ENCODE data around the gene KLK6. TPM values are rescaled to one million over a fixed set of nuclear protein-coding genes. Genes with fewer than 3 reads are reported as not detected.

The KLK6 gene
- polyA plus RNA-seq, 1 of the 3 experiments (the other 2 are of a cell fraction), result not detected

DNA sequence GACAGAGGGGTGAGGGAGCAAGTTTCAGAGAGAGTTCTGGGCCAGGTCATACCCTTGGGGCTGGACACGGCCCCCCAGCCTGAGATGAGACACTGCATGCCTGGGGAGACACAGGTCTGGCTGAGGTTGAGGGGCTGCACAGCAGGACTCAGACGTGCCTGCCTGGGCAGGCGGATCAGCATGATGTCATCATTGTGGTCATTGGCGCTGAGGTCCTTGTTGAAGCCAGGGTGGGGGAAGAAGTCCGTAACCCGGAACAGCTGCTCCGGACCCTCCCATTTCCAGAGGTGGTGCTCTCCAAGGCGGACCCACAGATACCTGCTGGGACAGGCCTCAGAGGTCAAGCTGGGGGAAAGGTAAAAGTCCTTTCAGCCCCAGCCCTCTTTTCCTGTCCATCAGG, 37.0 kb upstream of the KLK6 start:
- Histone ChIP-seq H3F3A (replicated peaks; ENCODE audit: insufficient read depth) (no peaks in the 10 kb centered on the region), H3K79me2 (ENCODE audit: insufficient read depth) (no peaks in the 10 kb centered on the region), H4K20me1 (ENCODE audit: insufficient read depth) (no peaks in the 10 kb centered on the region), H3K4me1 (ENCODE audit: control insufficient read depth in 1 of 2, insufficient read depth in 2 of 2, low read depth in 1 of 2, low read length in 1 of 2) (no peaks in the 10 kb centered on the region), H3K9me2 (no peaks in the 10 kb centered on the region), H3K9me3 (no peaks in the 10 kb centered on the region), H3K27me3 (ENCODE audit: insufficient read depth) (peaks cover 42% of the 10 kb centered on the region; the same call in 1 of the 2 replicates), H3K4me2 (no peak overlapping the region), H3K4me3 (ENCODE audit: low read depth in 2 of 2, low read length in 1 of 2) (no peak overlapping the region), H2AFZ (ENCODE audit: low read depth) (no peak overlapping the region), H3K9ac (no peak overlapping the region), H3K27ac (ENCODE audit: low read depth in 2 of 2, low read length in 1 of 2) (no peak overlapping the region), H3K36me3 (replicated peaks in 1 of 2; ENCODE audit: control insufficient read depth in 1 of 2, insufficient read depth in 2 of 2, low read length in 1 of 2) (no peaks in the 10 kb centered on the region)
- TF ChIP-seq TEAD4 (IDR thresholded peaks at IDR 0.05; ENCODE audit: borderline replicate concordance, insufficient read depth) (no peak), MXI1 (IDR thresholded peaks at IDR 0.05; ENCODE audit: low read depth, low read length) (no peak), NRF1 (IDR thresholded peaks at IDR 0.05; ENCODE audit: low read depth, low read length) (no peak), POLR2AphosphoS5 (IDR thresholded peaks at IDR 0.05; ENCODE audit: low read depth, low read length) (no peak), JUND (IDR thresholded peaks at IDR 0.05) (no peak)
- TF ChIP-seq, protein P1, sequence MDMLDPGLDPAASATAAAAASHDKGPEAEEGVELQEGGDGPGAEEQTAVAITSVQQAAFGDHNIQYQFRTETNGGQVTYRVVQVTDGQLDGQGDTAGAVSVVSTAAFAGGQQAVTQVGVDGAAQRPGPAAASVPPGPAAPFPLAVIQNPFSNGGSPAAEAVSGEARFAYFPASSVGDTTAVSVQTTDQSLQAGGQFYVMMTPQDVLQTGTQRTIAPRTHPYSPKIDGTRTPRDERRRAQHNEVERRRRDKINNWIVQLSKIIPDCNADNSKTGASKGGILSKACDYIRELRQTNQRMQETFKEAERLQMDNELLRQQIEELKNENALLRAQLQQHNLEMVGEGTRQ (IDR thresholded peaks at IDR 0.05; ENCODE audit: borderline replicate concordance, low read depth, low read length), result no peak
- peak; percentile 9 for DNase-seq
- ChIA-PET POLR2A (no interaction called here), CTCF (no interaction called here)
- WGBS (ENCODE audit: low lambda C conversion rate), result 3% methylated on average over 7 of the region's 8 CpGs

DNA sequence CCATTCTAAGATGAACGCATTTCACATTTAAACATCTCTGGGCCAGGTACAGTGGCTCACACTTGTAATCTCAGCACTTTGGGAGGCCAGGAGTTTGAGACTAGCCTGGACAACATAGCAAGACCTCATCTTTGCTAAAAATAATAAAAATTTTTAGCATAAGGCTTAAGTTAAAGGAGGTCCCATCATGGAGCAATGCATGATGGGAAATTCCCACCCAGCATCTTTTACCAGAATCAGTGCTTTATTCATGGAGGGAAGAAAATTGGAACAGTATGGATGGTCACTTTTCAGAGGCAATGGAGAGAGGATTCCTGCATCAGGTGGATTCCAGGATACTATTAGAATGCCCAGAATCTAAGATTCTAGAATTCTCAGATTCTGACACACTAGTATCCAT, 35.9 kb upstream of the KLK6 start:
- Histone ChIP-seq H3K79me2 (ENCODE audit: insufficient read depth) (no peaks in the 10 kb centered on the region), H3K9me2 (no peaks in the 10 kb centered on the region), H3F3A (replicated peaks; ENCODE audit: insufficient read depth) (no peaks in the 10 kb centered on the region), H3K9me3 (no peaks in the 10 kb centered on the region), H4K20me1 (ENCODE audit: insufficient read depth) (no peaks in the 10 kb centered on the region), H3K27ac (ENCODE audit: low read depth in 2 of 2, low read length in 1 of 2) (no peak overlapping the region), H3K4me2 (no peak overlapping the region), H3K4me3 (ENCODE audit: low read depth in 2 of 2, low read length in 1 of 2) (no peak overlapping the region), H3K9ac (no peak overlapping the region), H3K27me3 (ENCODE audit: insufficient read depth) (peaks cover 32% of the 10 kb centered on the region; the same call in 1 of the 2 replicates), H3K4me1 (ENCODE audit: control insufficient read depth in 1 of 2, insufficient read depth in 2 of 2, low read depth in 1 of 2, low read length in 1 of 2) (no peaks in the 10 kb centered on the region), H2AFZ (ENCODE audit: low read depth) (no peak overlapping the region), H3K36me3 (replicated peaks in 1 of 2; ENCODE audit: control insufficient read depth in 1 of 2, insufficient read depth in 2 of 2, low read length in 1 of 2) (no peaks in the 10 kb centered on the region)
- ChIA-PET POLR2A (no interaction called here), CTCF (no interaction called here)
- no peak for DNase-seq
- 10% methylated on average over 1 of the region's 1 CpG for WGBS (ENCODE audit: low lambda C conversion rate)
- TF ChIP-seq RCOR1 (IDR thresholded peaks at IDR 0.05; ENCODE audit: low read length), result no peak
- no peak for TF ChIP-seq YY1 (IDR thresholded peaks at IDR 0.05; ENCODE audit: low read depth)
- TF ChIP-seq, protein P2, sequence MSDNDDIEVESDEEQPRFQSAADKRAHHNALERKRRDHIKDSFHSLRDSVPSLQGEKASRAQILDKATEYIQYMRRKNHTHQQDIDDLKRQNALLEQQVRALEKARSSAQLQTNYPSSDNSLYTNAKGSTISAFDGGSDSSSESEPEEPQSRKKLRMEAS (IDR thresholded peaks at IDR 0.05; ENCODE audit: low read depth), result no peak
- no peak for TF ChIP-seq GABPA (IDR thresholded peaks at IDR 0.05; ENCODE audit: low read depth)
- TF ChIP-seq, protein P3, sequence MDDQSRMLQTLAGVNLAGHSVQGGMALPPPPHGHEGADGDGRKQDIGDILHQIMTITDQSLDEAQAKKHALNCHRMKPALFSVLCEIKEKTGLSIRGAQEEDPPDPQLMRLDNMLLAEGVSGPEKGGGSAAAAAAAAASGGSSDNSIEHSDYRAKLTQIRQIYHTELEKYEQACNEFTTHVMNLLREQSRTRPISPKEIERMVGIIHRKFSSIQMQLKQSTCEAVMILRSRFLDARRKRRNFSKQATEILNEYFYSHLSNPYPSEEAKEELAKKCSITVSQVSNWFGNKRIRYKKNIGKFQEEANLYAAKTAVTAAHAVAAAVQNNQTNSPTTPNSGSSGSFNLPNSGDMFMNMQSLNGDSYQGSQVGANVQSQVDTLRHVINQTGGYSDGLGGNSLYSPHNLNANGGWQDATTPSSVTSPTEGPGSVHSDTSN (IDR thresholded peaks at IDR 0.05), result no peak
- TF ChIP-seq CHD2 (IDR thresholded peaks at IDR 0.05; ENCODE audit: low read length, partially characterized antibody), result no peak
- TF ChIP-seq JUND (IDR thresholded peaks at IDR 0.05), result no peak
- TF ChIP-seq, protein P4, sequence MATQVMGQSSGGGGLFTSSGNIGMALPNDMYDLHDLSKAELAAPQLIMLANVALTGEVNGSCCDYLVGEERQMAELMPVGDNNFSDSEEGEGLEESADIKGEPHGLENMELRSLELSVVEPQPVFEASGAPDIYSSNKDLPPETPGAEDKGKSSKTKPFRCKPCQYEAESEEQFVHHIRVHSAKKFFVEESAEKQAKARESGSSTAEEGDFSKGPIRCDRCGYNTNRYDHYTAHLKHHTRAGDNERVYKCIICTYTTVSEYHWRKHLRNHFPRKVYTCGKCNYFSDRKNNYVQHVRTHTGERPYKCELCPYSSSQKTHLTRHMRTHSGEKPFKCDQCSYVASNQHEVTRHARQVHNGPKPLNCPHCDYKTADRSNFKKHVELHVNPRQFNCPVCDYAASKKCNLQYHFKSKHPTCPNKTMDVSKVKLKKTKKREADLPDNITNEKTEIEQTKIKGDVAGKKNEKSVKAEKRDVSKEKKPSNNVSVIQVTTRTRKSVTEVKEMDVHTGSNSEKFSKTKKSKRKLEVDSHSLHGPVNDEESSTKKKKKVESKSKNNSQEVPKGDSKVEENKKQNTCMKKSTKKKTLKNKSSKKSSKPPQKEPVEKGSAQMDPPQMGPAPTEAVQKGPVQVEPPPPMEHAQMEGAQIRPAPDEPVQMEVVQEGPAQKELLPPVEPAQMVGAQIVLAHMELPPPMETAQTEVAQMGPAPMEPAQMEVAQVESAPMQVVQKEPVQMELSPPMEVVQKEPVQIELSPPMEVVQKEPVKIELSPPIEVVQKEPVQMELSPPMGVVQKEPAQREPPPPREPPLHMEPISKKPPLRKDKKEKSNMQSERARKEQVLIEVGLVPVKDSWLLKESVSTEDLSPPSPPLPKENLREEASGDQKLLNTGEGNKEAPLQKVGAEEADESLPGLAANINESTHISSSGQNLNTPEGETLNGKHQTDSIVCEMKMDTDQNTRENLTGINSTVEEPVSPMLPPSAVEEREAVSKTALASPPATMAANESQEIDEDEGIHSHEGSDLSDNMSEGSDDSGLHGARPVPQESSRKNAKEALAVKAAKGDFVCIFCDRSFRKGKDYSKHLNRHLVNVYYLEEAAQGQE (IDR thresholded peaks at IDR 0.05; ENCODE audit: low read depth, low read length), result no peak
- TF ChIP-seq EP300 (IDR thresholded peaks at IDR 0.05; ENCODE audit: borderline replicate concordance in 1 of 2, low read depth in 1 of 2, low read length in 1 of 2), result no peak
- TF ChIP-seq EZH2phosphoT487 (IDR thresholded peaks at IDR 0.05; ENCODE audit: borderline replicate concordance, low read depth), result no peak
- TF ChIP-seq, protein P5, sequence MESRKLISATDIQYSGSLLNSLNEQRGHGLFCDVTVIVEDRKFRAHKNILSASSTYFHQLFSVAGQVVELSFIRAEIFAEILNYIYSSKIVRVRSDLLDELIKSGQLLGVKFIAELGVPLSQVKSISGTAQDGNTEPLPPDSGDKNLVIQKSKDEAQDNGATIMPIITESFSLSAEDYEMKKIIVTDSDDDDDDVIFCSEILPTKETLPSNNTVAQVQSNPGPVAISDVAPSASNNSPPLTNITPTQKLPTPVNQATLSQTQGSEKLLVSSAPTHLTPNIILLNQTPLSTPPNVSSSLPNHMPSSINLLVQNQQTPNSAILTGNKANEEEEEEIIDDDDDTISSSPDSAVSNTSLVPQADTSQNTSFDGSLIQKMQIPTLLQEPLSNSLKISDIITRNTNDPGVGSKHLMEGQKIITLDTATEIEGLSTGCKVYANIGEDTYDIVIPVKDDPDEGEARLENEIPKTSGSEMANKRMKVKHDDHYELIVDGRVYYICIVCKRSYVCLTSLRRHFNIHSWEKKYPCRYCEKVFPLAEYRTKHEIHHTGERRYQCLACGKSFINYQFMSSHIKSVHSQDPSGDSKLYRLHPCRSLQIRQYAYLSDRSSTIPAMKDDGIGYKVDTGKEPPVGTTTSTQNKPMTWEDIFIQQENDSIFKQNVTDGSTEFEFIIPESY (IDR thresholded peaks at IDR 0.05; ENCODE audit: borderline replicate concordance, low read depth), result no peak
- no peak for TF ChIP-seq POLR2AphosphoS5 (IDR thresholded peaks at IDR 0.05; ENCODE audit: low read depth, low read length)
- TF ChIP-seq RAD21 (IDR thresholded peaks at IDR 0.05; ENCODE audit: low read length), result no peak
- no peak for TF ChIP-seq TEAD4 (IDR thresholded peaks at IDR 0.05; ENCODE audit: borderline replicate concordance, insufficient read depth)
- no peak for TF ChIP-seq RXRA (IDR thresholded peaks at IDR 0.05; ENCODE audit: borderline replicate concordance, low read depth)
- TF ChIP-seq MXI1 (IDR thresholded peaks at IDR 0.05; ENCODE audit: low read depth, low read length), result no peak
- TF ChIP-seq FOSL2 (IDR thresholded peaks at IDR 0.05; ENCODE audit: borderline replicate concordance, low read depth), result no peak
- no peak for TF ChIP-seq SIN3A (IDR thresholded peaks at IDR 0.05; ENCODE audit: borderline replicate concordance, low read depth, low read length)
- no peak for TF ChIP-seq NRF1 (IDR thresholded peaks at IDR 0.05; ENCODE audit: low read depth, low read length)

Data from SK-N-SH (cell line).